ENCODE data around the gene RNF17. TPM values are rescaled to one million over a fixed set of nuclear protein-coding genes. Genes with fewer than 3 reads are reported as not detected.

RNF17 gene
- total RNA-seq, 2 experiments from 2014 or later, result 0.25 to 0.28 TPM

GRCh38 chr13:24719139-24719538 is 44.8 kb upstream of the RNF17 start:
- TF ChIP-seq CTCF (IDR thresholded peaks at IDR 0.05), result no peak
- Mint-ChIP-seq H3K4me1 (ENCODE audit: low read depth) (no peaks in the 10 kb centered on the region), H3K9me3 (no peaks in the 10 kb centered on the region), H3K36me3 (ENCODE audit: low read depth) (no peaks in the 10 kb centered on the region), H3K27ac (no peak overlapping the region), H3K27me3 (no peaks in the 10 kb centered on the region), H3K4me3 (no peak overlapping the region)
- DNase-seq (no peak), ATAC-seq (ENCODE audit: poor library complexity) (no peak)
- no peak overlapping the region for H3K27ac ChIP-seq (ENCODE audit: low read depth in 1 of 2, low read length in 2 of 2)
- intact Hi-C loops (cut with DNase I, micrococcal nuclease), result no loop called here
- ChIA-PET CTCF (interaction anchor here (0.6 kb wide), 1 partner anchor 1357 kb away, joined by 3 read pairs; no protein-coding TSS in a partner anchor), POLR2A (interaction anchor here (2.2 kb wide), 1 partner anchor 10 kb away, joined by 7 read pairs; no protein-coding TSS in a partner anchor)
- no peaks in the 10 kb centered on the region for H3K36me3 ChIP-seq (ENCODE audit: insufficient read depth, low read length)
- H3K27me3 ChIP-seq (ENCODE audit: control insufficient read depth in 1 of 2, insufficient read depth in 2 of 2, low read length in 2 of 2), result peaks cover 0 to 2% of the 10 kb centered on the region in 2 experiments
- H3K9me3 ChIP-seq (ENCODE audit: control insufficient read depth in 1 of 2, insufficient read depth in 1 of 2, low read length in 2 of 2), result no peaks in the 10 kb centered on the region
- no peak overlapping the region for H3K4me3 ChIP-seq (ENCODE audit: low read length)
- no peaks in the 10 kb centered on the region for H3K4me1 ChIP-seq (ENCODE audit: insufficient read depth, low read length)

- Histone ChIP-seq H3K36me3 (ENCODE audit: insufficient read depth, low read length) (no peaks in the 10 kb centered on the region), H3K4me1 (ENCODE audit: insufficient read depth, low read length) (peaks cover 3% of the 10 kb centered on the region), H3K27ac (ENCODE audit: low read depth in 1 of 2, low read length in 2 of 2) (no peak overlapping the region), H3K4me3 (ENCODE audit: low read length) (no peak overlapping the region), H3K9me3 (ENCODE audit: control insufficient read depth in 1 of 2, insufficient read depth in 1 of 2, low read length in 2 of 2) (no peaks in the 10 kb centered on the region), H3K27me3 (ENCODE audit: control insufficient read depth in 1 of 2, insufficient read depth in 2 of 2, low read length in 2 of 2) (peaks cover 0 to 2% of the 10 kb centered on the region in 2 experiments)
- Mint-ChIP-seq H3K36me3 (ENCODE audit: low read depth) (no peaks in the 10 kb centered on the region), H3K27ac (no peak overlapping the region), H3K9me3 (no peaks in the 10 kb centered on the region), H3K4me1 (ENCODE audit: low read depth) (no peaks in the 10 kb centered on the region), H3K4me3 (no peak overlapping the region), H3K27me3 (no peaks in the 10 kb centered on the region)
- no peak for DNase-seq
- no peak for ATAC-seq (ENCODE audit: poor library complexity)
- POLR2A ChIA-PET, result no interaction called here
- CTCF ChIA-PET, result interaction anchor here (0.9 to 1.1 kb wide), 1 partner anchor 29 kb away, joined by 3 to 4 read pairs; no protein-coding TSS in a partner anchor
- no peak for TF ChIP-seq CTCF (IDR thresholded peaks at IDR 0.05)
- intact Hi-C loops (cut with DNase I, micrococcal nuclease), result no loop called here
Measured at GRCh38 chr13:24723206-24723605, 40.8 kb upstream of the RNF17 start.

- Mint-ChIP-seq H3K27me3 (peaks cover 3% of the 10 kb centered on the region), H3K36me3 (ENCODE audit: low read depth) (no peaks in the 10 kb centered on the region), H3K4me1 (ENCODE audit: low read depth) (no peaks in the 10 kb centered on the region), H3K4me3 (no peak overlapping the region), H3K27ac (no peak overlapping the region), H3K9me3 (no peaks in the 10 kb centered on the region)
- DNase-seq (no peak), ATAC-seq (ENCODE audit: poor library complexity) (no peak)
- no peak for TF ChIP-seq CTCF (IDR thresholded peaks at IDR 0.05)
- POLR2A ChIA-PET, result no interaction called here
- H3K27ac ChIP-seq (ENCODE audit: low read depth in 1 of 2, low read length in 2 of 2), result no peak overlapping the region
- intact Hi-C loops (cut with DNase I, micrococcal nuclease), result no loop called here
- peaks cover 3% of the 10 kb centered on the region for H3K4me1 ChIP-seq (ENCODE audit: insufficient read depth, low read length)
- peaks cover 0 to 2% of the 10 kb centered on the region in 2 experiments for H3K27me3 ChIP-seq (ENCODE audit: control insufficient read depth in 1 of 2, insufficient read depth in 2 of 2, low read length in 2 of 2)
- no peak overlapping the region for H3K4me3 ChIP-seq (ENCODE audit: low read length)
- no peaks in the 10 kb centered on the region for H3K36me3 ChIP-seq (ENCODE audit: insufficient read depth, low read length)
- H3K9me3 ChIP-seq (ENCODE audit: control insufficient read depth in 1 of 2, insufficient read depth in 1 of 2, low read length in 2 of 2), result no peaks in the 10 kb centered on the region
- CTCF ChIA-PET, result interaction anchor here (0.8 to 1.5 kb wide), 2 partner anchors 15 to 31 kb away, joined by 3 to 6 read pairs; no protein-coding TSS in a partner anchor
Measured at GRCh38 chr13:24724714-24725113, 39.3 kb upstream of the RNF17 start.

All from CD4-positive, alpha-beta T cell (primary cell).